GM19023 (cell line): ENCODE results near the gene EVPL.
"Not testable (repeated sequence)": the region's sequence is repeated elsewhere in the genome, so short reads cannot be mapped to it uniquely, and the experiment has no call there.

ENCODE experiments used
- ATAC-seq: cut with Tn5 transposase; IDR thresholded peaks from one replicate; pipeline ENCODE4 v1.9.1; 2021; ENCODE audit warnings: mild to moderate bottlenecking, moderate library complexity; ENCODE audit not compliant: unreplicated experiment

Gene EVPL

GRCh38 chr17:76048711-76049110, 21.6 kb upstream of the EVPL start:
- ATAC-seq = no peak

DNA sequence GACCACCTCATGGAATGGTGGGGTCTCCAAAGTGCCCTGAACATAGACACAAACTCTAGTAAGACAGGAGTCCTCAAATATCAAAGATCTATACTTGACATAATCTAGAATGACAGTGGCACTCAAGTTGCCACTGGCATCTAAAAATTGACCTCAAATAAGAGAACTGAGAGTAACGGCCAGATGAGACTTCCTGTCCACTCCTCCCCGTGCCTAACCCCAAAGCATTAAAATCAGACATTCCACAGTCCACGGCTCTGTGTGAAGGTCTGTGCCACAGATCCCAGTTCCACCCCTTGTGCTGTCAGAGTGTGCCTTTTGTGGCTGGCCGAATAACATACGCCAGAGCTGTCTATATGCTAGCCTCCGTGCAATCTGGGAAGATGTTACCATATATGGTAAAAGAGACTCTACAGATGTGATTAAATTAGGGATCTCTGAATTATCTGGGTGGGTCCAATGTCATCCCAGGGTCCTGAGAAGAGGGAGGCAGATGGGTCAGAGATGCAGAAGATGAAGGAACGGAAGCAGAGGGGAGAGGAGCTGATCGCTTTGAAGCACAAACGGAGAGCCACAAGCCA, 21.0 kb upstream of the EVPL start:
- ATAC-seq = no peak

- ATAC-seq = no peak
Measured at GRCh38 chr17:76046064-76046463, 19.0 kb upstream of the EVPL start.

DNA sequence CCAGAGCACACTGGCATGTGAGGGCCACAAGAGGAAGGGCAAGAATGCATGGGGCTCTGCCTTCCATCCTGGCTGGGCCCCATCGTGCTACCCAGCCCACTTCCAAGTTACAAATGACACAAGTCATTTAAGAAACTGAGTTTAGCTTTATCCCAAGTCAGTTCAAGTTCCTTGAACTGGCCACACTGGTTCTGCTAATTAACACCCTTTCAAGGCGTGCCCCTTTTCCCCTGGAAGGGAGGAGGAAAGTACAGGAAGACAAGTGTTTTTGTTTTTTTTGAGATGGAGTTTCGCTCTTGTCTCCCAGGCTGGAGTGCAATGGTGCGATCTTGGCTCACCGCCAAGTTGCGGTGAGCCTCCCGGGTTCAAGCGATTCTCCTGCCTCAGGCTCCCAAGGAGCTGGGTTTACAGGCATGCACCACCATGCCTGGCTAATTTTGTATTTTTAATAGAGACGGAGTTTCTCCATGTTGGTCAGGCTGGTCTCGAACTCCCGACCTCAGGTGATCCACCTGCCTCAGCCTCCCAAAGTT, 17.4 kb upstream of the EVPL start:
- ATAC-seq = not testable (repeated sequence)

- ATAC-seq = not testable (repeated sequence)
Measured at GRCh38 chr17:76042868-76043267, 15.8 kb upstream of the EVPL start.

GRCh38 chr17:76040376-76040775, 13.3 kb upstream of the EVPL start:
- no peak for ATAC-seq

DNA sequence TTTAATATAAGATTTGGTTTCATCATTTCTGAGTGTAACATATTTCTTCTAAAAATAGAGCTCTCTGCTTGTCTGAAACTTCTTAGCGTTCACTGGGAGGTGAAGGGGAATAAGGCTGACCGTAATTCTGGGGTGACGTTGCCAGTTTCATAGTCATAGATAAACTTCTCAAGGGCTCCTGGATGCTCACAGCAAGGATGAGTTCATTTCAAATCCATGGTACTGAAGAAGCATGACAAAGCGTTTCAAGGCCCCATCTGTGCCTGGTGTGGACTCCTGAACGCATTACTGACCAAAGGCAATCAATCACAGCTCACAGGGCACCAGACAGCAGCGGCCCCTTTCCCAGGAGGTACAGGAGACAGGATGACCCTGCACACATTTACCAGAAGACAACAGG, 12.0 kb upstream of the EVPL start:
- ATAC-seq = no peak

- ATAC-seq = no peak
Measured at GRCh38 chr17:76038050-76038449, 10.9 kb upstream of the EVPL start.

DNA sequence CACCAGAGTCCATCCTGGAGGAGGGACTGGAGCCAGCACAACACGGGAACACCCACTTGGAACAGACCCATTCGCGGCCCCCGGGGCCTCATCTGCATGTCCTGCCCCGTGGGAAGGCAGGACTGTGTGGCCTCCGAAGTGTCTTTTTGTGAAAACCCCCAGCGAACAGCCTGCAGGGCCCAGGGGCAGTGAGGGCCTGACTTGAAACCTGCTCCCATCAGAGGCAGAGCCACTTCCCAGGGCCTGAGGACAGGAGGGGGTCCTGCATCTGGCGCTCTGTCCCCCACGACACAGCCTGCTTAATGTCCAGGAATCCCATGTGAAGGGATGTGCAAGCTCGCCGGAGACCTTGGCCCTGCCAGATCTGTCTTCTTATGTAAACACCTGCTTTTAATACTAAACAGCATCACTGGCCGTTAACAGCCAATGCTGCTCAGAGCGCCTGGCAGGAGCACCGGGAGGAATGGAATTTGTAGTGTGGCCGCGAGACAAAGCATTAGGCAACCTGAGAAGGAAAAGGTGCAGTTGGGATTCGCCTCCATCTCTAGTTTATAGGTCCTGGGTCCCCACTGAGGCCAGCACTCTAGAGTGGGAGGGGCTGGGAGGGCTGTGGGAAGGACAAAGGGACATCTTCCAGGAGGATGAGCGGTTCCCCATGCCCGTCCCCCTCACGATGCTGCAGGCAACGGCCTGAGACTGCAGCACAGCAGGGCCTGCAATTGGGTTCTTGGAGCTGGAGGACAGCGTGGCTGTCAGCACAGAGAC, 9.6 kb upstream of the EVPL start:
- no peak for ATAC-seq

- no peak for ATAC-seq
Measured at GRCh38 chr17:76034428-76035350, 7.6 kb upstream of the EVPL start.

DNA sequence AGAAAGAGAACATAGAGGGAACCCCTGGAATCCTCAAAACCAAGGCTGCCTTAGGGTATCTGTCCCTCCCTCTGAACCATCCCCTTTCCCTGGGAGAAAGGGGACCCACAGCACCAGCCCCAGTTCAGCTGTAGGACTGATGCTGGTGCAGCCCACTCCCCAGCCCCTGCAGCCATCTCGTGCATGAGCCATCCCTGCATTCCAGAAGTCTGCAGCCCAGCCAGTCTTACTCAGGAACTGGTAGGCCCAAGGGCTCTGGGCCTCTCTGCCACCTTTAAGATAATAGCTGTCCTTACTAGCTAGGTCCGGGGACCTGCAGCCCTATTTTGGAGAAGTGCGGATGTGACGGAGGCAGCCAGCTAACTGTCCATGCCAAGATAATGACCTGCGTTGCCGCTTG, 6.0 kb upstream of the EVPL start:
- ATAC-seq = no peak

- ATAC-seq = no peak
Measured at GRCh38 chr17:76032780-76033108, 5.6 kb upstream of the EVPL start.

DNA sequence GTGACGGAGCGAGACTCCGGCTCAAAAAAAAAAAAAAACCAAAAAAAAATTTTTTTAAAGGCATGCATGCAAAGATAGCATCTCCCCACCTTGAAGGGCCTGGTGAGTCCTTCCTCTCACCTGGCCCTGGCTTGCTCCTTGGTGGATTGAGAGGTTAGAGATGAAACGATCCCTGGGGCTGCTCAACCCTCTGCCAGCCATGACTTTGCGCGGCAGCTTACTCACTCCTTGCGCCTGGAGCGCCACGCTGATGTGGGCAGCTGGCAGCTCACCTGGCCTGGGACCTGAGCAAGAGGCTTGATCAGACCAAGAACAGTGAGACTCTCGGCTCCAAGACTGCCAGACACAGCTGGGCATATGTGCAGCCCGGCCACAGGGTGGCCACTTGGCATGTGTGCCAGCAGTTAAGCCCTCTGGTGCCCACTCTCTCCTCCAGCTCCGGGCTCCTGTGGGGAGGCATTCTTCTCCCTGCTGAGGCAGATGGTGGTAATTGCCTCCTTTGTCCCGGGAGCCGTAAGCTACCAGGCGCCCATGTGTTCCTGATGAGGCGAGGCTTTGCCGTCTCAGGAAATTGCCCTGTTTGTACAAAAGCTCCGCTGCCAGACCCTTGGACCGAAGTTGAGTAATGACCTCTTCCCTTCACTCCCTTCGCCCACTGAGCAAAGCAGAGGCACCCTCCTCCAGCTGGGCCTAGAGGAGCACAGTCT, 5.1 kb upstream of the EVPL start:
- ATAC-seq = no peak

DNA sequence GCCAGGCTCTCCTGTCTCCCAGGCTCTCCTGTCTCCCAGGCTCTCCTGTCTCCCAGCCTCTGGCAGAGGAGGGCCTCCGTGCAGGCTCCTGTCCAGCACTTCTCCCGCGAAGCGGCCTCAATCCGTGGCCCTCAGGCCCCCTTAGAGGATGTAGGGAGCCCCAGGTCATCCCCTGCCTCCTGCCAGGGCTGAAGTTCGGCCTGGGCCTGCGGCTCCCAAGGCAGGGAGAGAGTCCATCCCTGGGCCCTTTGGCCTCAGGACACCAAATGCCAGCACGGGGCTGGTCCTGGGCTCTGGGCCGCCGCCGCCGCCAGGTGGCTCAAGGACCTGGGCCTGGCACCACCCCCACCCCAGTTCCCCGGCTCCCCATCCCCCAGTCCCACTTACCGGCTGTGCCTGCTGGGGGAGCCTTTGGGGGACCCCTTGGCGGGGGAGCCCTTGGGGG, 370 bp downstream of the EVPL start:
- no peak for ATAC-seq

DNA sequence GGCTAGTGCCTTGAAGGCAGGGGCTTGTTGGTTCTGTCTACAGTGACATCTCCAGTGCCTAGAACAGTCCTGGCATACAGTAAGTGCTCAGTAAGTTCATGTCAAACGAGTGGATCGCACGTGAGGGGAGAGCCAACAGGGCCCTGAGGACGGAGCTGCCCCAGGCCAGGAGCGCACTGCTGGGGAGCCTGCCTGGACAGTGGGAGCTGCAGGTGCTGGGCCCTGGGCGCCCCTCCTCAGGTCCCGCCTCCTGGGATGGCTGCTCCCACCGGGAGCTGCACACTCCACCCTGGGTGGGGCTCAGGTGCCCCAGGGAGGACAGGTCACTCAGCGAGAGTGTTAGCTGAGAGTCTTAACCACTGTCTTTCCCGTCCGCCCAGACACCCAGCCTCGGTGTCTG, 1.8 kb downstream of the EVPL start:
- no peak for ATAC-seq

DNA sequence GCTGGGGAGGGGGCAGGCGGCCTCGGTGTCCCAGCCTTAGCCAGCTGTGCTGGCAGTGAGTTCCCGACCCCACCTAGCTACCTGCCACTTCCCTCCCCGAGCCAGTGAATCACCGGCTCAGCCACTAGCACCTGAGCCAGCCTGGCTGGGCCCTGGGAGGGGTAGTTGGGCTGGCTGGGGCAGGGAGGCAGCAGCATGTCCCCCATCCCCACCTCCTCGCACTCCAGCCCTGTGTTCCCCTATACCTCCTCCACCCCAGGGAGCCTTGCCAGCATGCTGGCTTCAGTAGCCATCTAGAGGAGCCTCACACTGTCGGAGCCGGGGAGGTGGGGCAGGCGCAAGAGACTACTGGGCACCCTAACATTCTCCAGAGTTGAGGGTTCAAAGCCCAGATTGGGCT, 2.8 kb downstream of the EVPL start:
- no peak for ATAC-seq

- no peak for ATAC-seq
Measured at GRCh38 chr17:76023900-76024237, 3.2 kb downstream of the EVPL start.

GRCh38 chr17:76022973-76023899, 3.9 kb downstream of the EVPL start:
- no peak for ATAC-seq

DNA sequence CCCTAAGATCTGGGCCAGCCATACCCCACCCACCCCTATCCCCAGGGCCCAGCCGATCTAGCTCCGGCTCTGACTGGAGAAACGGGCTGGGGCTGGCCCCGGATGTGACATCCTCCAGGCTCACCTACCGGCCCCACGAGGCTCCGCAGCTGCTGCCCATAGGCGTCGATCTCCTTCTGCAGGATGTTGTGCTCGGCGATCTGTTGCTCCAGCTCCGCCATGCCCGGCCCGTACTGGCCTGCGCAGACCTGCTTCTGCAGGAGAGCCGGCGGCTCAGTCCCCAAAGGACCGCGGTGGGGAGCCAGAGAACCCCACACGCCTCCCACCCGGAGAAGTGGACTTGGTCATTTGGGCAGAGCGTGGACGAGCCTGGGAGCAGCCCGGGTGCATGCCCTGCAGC, 4.8 kb downstream of the EVPL start:
- no peak for ATAC-seq
